HEK293 (cell line): Measurements from ENCODE around the gene IZUMO3.
"Not testable (repeated sequence)": the region's sequence is repeated elsewhere in the genome, so short reads cannot be mapped to it uniquely, and the experiment has no call there.

Source experiments
- CTCF ChIA-PET: fragments of 350-600 bp; formaldehyde crosslinking; extraction: SDS; loops from one replicate; lab custom pipeline; 2021; ENCODE audit warnings: antibody characterized with exemption; lab: Yijun Ruan, JAX
- POLR2A ChIA-PET: fragments of 300-600 bp; formaldehyde crosslinking; extraction: SDS; loops from one replicate; lab custom pipeline; 2020; ENCODE audit warnings: antibody characterized with exemption, inconsistent platforms; lab: Yijun Ruan, JAX
- H3K27ac ChIP-seq: fragments of 200-500 bp; sonication (Bioruptor generic); 2 replicates; pipeline ENCODE4 v1.5.1; 2014; ENCODE audit warnings: low read depth, low read length, control low read depth, inconsistent platforms; ENCODE audit errors: extremely low read depth
- H3K36me3 ChIP-seq, 2 experiments: fragments of 200-500 bp in 1 of 2; sonication (Bioruptor generic) in 1 of 2; 1 replicate in 1 of 2; 2 replicates in 1 of 2; pipeline ENCODE4 v1.5.1; 2014 to 2017; ENCODE audit warnings: inconsistent platforms in 2 of 2, low read length in 2 of 2; ENCODE audit not compliant: control insufficient read depth in 2 of 2, insufficient read depth in 1 of 2
- H3K4me1 ChIP-seq: fragments of 200-500 bp; sonication (Bioruptor generic); 2 replicates; pipeline ENCODE4 v1.5.1; 2014; ENCODE audit warnings: mild to moderate bottlenecking, low read length, inconsistent platforms; ENCODE audit not compliant: control insufficient read depth, insufficient read depth
- H3K4me3 ChIP-seq: 2 replicates; pipeline ENCODE4 v1.5.1; 2011; ENCODE audit warnings: low read depth, mild to moderate bottlenecking, control low read depth, low read length, moderate library complexity
- H3K9me3 ChIP-seq: fragments of 200-500 bp; sonication (Bioruptor generic); 2 replicates; pipeline ENCODE4 v1.5.1; 2014; ENCODE audit warnings: low read depth, low read length, inconsistent platforms; ENCODE audit not compliant: control insufficient read depth, insufficient read depth
- BCL11A ChIP-seq: fragments of 450-650 bp; formaldehyde crosslinking; IDR thresholded peaks from 2 replicates; pipeline ENCODE4 v1.5.1; 2016; ENCODE audit warnings: low read depth, missing biosample characterization, missing genetic modification characterization
- GLIS1 ChIP-seq: fragments of 450-650 bp; formaldehyde crosslinking; IDR thresholded peaks from 2 replicates; pipeline ENCODE4 v1.5.1; 2016; ENCODE audit warnings: missing biosample characterization, missing genetic modification characterization
- KLF1 ChIP-seq: fragments of 450-650 bp; formaldehyde crosslinking; IDR thresholded peaks from 2 replicates; pipeline ENCODE4 v1.5.1; 2016; ENCODE audit warnings: missing biosample characterization, missing genetic modification characterization
- KLF16 ChIP-seq: fragments of 450-650 bp; formaldehyde crosslinking; IDR thresholded peaks from 2 replicates; pipeline ENCODE4 v1.5.1; 2017; ENCODE audit warnings: missing biosample characterization, missing genetic modification characterization
- MYNN ChIP-seq: fragments of 450-650 bp; formaldehyde crosslinking; IDR thresholded peaks from 2 replicates; pipeline ENCODE4 v1.5.1; 2016; ENCODE audit warnings: missing biosample characterization, missing genetic modification characterization, borderline replicate concordance
- PRDM10 ChIP-seq: fragments of 450-650 bp; formaldehyde crosslinking; IDR thresholded peaks from 2 replicates; pipeline ENCODE4 v1.5.1; 2016; ENCODE audit warnings: missing biosample characterization, missing genetic modification characterization
- ZBTB17 ChIP-seq: fragments of 450-650 bp; formaldehyde crosslinking; IDR thresholded peaks from 2 replicates; pipeline ENCODE4 v1.5.1; 2016; ENCODE audit warnings: missing biosample characterization, missing genetic modification characterization
- ZBTB21 ChIP-seq: fragments of 450-650 bp; formaldehyde crosslinking; IDR thresholded peaks from 2 replicates; pipeline ENCODE4 v1.5.1; 2017; ENCODE audit warnings: missing biosample characterization, missing genetic modification characterization
- ZBTB44 ChIP-seq: fragments of 450-650 bp; IDR thresholded peaks from 2 replicates; pipeline ENCODE4 v1.5.1; 2018; ENCODE audit warnings: missing biosample characterization, mild to moderate bottlenecking, missing genetic modification characterization
- ZBTB49 ChIP-seq: fragments of 450-650 bp; formaldehyde crosslinking; IDR thresholded peaks from 2 replicates; pipeline ENCODE4 v1.5.1; 2016; ENCODE audit warnings: missing biosample characterization, missing genetic modification characterization, low read depth
- ZNF174 ChIP-seq: fragments of 450-650 bp; formaldehyde crosslinking; IDR thresholded peaks from 2 replicates; pipeline ENCODE4 v1.5.0; 2017; ENCODE audit warnings: missing biosample characterization, mild to moderate bottlenecking, missing genetic modification characterization
- ZNF426 ChIP-seq: fragments of 450-650 bp; formaldehyde crosslinking; IDR thresholded peaks from 2 replicates; pipeline ENCODE4 v1.5.1; 2017; ENCODE audit warnings: missing biosample characterization, missing genetic modification characterization, mild to moderate bottlenecking, inconsistent platforms, moderate library complexity
- TF ChIP-seq, protein P1 (sequence below): fragments of 450-650 bp; formaldehyde crosslinking; IDR thresholded peaks from 2 replicates; pipeline ENCODE4 v1.5.1; 2016; ENCODE audit warnings: missing biosample characterization, missing genetic modification characterization

IZUMO3 gene

GRCh38 chr9:24582146-24583126, 36.7 kb upstream of the IZUMO3 start:
- Histone ChIP-seq H3K4me1 (no peaks in the 10 kb centered on the region), H3K9me3 (no peaks in the 10 kb centered on the region), H3K27ac (no peak overlapping the region), H3K36me3 (no peaks in the 10 kb centered on the region), H3K4me3 (no peak overlapping the region)
- TF ChIP-seq ZNF174 (tag by site-specific recombination) (no peak), ZBTB44 (no peak), ZNF426 (no peak), ZBTB21 (no peak)
- ChIA-PET CTCF (no interaction called here), POLR2A (no interaction called here)

GRCh38 chr9:24580005-24580404, 34.3 kb upstream of the IZUMO3 start:
- H3K27ac ChIP-seq, H3K4me1 ChIP-seq, POLR2A ChIA-PET, H3K4me3 ChIP-seq, H3K9me3 ChIP-seq, H3K36me3 ChIP-seq, CTCF ChIA-PET: not testable (repeated sequence)

DNA sequence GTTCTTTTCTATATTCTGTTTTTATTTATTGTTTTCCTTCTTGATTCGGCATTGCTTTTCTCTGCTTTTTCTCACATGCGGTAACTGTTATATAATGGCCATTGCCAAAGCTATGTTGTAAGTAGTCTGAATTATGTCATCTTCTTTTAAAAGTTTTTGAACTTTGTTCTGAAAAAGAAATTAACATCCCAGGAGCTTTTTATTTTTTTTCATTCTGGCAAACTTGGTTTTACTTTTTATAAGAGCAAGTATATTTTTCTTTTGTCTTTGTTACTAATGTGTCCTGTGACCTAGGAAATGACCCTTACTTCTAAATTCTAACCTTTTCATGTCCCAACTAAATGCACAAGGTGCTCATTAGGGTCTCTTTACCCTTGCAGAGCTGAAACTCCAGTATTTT, 26.7 kb upstream of the IZUMO3 start:
- H3K9me3 ChIP-seq: no peaks in the 10 kb centered on the region
- CTCF ChIA-PET: no interaction called here

More for the DNA sequence above, 26.7 kb upstream of the IZUMO3 start:
- Histone ChIP-seq H3K4me3 (no peak overlapping the region), H3K4me1 (no peaks in the 10 kb centered on the region), H3K36me3 (no peaks in the 10 kb centered on the region), H3K27ac (no peak overlapping the region)
- TF ChIP-seq, protein P1, sequence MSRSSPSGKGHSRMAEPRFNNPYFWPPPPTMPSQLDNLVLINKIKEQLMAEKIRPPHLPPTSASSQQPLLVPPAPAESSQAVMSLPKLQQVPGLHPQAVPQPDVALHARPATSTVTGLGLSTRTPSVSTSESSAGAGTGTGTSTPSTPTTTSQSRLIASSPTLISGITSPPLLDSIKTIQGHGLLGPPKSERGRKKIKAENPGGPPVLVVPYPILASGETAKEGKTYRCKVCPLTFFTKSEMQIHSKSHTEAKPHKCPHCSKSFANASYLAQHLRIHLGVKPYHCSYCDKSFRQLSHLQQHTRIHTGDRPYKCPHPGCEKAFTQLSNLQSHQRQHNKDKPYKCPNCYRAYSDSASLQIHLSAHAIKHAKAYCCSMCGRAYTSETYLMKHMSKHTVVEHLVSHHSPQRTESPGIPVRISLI (tag by site-specific recombination): no peak
- no peak for TF ChIP-seq ZBTB49 (tag by site-specific recombination)
- no peak for TF ChIP-seq GLIS1 (tag by site-specific recombination)
- TF ChIP-seq KLF16: no peak
- no peak for TF ChIP-seq KLF1
- TF ChIP-seq PRDM10 (tag by site-specific recombination): no peak
- no peak for TF ChIP-seq BCL11A (tag by site-specific recombination)
- TF ChIP-seq MYNN: no peak
- no peak for TF ChIP-seq ZBTB17 (tag by site-specific recombination)
- POLR2A ChIA-PET: no interaction called here
